GOT3 (cell line): ENCODE data around the gene VAV2.

Experiments used
- DNase-seq: peaks from one replicate; lab custom pipeline; 2025; ENCODE audit warnings: mixed read lengths; lab: John Stamatoyannopoulos, UW

The VAV2 gene

DNA sequence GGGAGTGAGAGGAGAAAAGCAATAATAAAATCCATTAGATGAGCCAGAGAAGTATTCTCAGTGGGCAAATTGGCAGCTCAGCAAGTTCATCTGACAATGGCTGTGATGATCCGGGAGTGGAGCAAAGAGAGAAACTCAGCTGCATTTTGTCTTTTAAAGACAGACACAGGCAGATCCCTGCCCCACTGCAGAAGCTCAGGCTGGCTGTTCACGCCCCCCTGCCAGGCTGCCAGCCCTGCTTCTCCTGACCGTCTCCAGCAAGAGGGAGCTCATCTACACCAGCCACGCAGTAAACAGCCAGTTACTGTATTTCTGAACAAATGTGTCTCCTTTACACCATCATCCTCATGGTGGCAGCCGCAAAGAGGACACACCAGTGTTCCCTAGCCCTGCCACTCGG, 139.7 kb downstream of the VAV2 start:
- no peak for DNase-seq

DNA sequence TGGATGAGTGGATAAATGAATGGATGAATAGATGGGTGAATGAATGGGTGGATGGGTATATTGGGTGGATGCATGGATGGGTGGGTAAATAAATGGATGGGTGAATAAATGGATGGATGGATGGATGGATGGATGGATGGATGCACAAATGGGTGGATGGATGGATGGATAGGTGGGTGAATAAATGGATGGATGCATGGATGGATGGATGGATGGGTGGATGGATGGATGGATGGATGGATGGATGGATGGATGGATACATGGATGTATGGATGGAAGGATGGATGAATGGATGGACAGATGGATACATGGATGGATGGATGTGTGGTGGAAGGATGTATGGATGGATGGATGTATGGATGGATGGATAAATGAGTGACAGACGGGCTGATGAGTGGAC, 140.4 kb downstream of the VAV2 start:
- no peak for DNase-seq

DNA sequence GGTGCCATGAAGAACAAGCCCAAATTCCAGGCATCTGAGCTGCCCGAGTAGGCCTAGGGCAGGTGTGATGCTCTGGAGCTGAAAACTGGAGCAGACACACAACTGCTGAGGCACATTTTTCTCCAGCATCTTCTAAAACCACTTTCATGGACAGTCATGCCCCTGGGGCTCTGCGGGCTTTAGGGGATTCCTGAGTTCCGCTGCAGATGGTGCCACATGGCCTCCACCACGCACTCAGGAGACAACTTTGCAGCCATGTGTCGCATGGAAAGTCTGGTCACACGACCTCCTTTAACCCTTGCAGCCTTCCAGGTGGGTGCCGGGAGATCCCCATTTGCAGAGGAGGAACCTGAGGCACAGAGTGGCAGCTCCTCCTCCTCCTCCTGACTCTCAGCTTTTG, 141.2 kb downstream of the VAV2 start:
- no peak for DNase-seq

DNA sequence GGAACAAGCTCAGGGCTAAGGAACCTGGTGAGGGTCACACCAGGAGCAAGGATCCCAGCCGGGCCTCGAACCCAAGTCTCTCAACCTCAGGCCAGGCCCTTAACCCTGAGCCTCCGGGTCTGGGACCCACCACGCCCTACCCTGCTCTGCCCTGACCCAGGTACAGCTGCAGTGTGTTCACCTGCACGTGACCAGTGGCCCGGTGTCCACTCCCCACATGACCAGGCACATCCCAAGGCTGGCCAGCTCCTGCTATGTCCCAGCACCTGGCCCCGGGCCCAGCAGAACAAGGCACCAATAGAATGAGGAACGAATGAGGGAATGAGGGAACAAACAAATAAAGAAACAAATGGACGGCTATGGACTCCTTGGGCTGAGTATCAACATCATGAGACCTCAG, 142.0 kb downstream of the VAV2 start:
- DNase-seq = no peak

DNA sequence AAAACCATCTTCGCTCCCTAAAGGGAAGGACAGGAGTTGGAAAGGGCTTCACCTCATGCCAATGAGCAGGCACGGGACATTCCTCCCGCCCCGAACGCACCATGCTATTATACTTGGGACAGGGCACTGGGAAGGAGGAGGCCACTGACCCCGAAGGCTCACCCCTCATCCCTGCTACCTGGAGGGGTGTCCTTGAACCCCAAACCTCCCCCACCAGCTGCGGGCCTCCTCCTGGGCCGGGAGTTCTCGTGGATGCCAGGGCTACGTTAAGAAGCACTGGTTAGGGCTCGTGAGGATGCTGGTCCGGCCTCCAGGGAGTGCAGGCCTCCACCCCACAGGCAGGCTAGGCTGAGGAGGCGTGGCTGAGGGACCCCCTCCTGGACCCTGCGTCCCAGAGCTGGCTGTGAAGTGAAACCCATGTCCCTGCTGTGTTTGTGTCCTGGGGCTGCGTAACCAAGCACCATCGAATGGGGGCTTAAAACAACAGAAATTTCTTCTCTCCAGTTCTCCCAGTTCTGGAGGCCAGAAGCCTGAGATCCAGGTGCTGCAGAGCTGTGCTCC, 142.9 kb downstream of the VAV2 start:
- DNase-seq = no peak

DNA sequence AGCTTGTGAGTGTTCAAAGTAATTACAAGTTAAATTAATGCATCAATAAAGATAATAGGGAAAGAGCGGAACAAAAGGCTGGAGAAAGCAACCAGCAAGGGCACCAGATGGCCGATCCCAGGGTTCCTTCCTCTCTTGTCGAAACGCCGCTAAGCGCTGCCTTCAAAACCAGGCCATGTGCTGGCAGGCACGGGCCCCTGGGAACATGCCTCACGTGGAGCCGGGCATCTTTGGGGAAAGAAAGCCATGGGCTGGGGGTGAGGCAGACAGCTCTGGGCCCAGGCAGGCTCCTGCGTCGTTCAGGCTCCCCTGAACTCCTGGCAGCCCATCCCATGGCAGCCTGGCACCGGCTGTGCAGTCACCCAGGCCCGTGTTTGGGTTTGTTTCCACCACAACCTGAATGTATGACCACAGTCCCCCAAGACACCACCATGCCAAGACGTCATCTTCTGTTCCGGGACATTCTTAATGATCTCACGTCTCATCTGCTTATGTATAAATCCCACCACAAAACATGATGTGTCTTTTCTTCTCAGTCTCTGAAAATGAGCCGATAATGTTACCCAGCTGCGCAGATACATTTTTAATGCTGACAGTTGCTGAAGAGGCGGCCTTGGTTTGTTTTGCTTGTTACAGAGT, 143.5 kb downstream of the VAV2 start:
- DNase-seq = no peak

DNA sequence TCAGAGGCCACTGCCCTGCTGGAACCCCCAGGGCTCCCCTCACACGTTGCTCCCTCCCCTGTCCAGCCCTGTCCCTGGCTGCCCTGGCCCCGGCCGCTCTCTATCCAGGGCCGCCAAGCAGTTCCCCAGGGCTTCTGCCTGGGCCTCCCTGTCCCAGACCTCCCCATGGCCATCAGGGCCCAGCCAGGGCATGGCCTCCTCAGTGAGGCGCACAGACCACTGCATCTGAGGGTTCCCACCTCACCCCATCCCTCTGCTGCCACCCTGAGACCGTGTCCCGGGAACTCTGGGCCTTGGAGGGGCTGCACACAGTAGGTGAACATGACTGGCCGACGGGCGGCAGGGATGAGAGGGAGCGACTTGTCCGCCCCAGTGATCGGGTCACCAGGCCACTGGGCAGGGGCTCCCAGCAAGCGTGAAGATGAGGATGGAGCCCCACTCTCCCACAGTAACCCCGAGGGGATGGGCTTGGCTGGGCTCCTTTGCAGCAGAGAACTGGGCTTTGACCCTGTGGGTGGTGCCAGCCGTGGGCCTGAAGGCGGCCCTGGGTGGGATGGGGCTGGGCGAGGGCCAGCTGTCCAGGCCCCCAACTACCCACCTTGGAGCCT, 145.5 kb downstream of the VAV2 start:
- no peak for DNase-seq

DNA sequence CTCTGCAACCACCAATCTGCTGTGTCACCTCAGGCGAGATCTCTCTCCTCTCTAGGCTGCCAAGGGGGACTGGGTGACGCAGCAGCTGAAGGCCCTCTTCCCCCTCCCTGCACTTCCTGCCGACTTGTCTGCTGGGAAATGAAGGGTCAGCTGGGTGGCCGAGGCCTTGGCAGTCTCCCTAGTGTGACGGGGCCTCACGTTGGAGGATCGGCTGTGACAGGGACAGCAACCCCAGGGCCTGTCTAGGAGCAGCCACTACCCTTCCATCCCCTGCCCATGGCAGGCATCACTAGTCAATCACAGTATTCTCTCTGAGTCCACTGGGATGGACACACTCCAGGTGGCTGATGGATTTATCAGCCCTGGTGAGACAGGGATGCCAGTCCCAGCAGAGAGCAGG, 146.7 kb downstream of the VAV2 start:
- no peak for DNase-seq

DNA sequence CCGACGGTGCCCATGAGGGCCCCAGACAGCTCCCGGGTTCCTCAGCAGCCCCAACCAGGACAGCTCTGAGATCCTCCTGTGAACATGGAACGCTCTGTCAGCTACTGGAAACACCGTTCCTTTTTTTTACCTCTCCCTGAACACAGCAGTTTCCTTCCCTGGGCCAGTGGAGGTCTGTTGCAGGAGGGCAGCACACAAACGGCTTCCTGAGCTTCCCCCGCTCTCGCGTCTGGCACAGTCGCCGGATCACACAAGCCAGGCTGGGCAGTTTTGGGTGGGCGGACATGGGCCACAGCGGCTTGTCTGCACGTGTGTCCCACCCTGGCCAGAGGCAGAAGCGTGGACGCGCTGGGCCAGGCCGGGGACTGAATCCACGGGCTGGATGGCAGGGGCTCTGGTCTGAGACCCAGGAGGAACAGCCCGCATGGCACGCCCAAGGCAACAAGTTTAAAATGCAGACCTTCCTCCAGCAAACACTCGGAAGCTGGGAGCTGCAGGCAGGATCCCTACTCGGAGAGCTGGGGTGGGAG, 147.2 kb downstream of the VAV2 start:
- DNase-seq = no peak

DNA sequence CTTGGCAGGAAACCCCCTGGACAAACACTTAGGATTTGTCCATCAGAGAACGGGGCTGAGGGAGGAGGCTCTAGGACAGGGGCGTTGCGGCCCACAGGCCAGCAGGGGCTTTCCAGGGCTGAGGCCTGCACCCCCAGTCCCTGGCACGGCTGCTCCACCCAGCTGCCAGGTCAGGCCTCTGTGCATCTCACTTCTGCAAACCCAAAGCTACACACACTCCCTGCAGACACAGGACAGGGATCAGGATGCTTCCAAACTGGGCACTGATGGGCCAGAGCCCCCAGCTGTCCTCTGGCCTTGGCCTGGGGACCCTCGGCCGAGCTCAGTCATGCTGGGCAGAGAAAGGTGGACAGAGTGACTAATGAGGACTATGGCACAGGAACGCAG, 147.7 kb downstream of the VAV2 start:
- DNase-seq = no peak

DNA sequence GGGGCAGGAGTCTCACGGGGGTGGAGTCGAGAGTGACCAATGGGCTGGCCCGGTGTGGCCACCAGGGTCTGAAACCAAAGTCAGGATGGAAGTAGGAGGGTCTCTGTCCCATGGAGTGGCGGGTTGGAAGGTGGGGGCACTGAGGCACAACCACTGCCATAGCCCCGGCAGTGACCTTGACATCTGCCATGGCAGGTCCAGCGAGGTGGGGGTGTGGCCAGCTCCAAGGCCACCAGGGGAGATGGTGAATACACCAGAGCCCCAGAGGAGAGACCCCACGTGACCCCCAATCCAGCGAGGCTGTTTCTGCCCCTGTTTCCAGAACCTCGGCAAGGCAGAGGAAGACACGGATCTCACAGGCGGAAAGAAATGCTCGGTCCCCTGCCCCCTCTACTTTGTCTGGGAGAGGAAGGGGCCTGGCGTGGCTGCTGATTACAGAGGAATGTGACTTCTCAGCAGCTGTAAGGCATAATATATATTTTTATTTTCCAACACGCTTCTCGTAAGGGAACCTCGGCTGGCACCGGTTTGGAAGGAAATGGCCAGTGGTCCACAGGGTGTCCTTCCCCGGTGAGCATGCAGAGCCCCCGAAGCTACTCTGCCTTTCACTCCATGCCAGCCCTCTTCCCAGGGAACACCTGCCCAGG, 148.2 kb downstream of the VAV2 start:
- no peak for DNase-seq

DNA sequence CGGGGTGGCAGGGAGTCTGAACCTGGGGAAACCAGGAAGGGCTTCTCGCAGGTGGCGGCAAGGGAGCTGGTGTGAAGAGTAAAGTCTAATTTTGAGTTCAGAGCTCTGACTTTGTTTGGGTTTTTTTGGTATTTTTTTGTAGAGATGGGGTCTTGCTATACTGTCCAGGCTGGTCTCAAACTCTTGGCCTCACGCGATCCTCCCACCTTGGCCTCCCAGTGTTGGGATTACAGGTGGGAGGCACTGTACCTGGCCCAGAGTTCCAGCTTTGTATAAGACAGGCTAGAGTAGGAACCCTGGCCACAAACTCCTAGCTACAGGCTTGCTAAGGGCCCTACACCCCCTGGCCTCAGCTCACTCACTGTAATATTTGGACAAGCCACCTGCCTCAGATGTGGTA, 148.9 kb downstream of the VAV2 start:
- no peak for DNase-seq

DNA sequence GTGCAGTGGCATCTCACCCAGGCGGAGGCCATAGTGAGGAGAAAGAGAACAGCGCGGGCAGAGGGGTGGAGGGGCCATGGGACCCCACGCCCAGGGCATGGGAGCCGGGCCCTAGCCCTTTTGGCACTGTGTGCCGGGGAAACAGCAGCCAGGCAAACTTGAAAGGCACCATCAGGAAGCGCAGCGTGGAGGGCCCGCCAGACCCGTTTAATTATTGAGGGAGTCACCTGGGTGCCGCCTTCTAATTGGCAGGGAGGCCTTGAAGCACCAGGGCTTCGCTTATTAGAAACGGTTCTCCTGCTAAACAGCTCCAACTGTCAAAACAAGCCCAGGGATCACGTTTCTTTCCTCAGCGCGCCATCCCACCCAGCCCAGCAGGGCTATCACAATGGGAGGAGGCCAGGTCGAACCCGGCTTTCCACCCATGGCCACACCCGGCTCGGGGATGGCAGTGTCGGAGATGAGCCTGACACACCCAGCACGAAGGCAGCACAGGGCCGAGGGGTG, 149.3 kb downstream of the VAV2 start:
- DNase-seq = no peak

DNA sequence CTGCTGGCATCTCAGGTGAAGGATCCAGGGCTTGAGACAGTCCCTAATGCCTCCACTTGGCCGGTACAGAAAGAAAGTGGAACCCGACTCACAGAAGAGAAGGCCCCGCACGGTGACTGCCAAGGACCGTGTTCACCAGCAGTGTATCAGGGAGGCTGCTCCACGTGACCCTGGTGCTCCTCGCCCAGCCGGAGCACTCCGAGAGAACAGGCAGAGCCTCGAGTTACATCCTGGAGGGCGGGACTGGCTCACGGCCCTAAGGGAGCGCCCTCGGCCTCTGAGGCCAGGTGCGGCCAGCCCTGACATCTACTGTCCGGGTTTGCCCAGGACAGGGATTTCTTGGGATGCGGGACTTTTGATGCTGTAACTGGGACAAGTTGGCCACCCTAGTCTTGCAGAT, 149.9 kb downstream of the VAV2 start:
- DNase-seq = no peak

DNA sequence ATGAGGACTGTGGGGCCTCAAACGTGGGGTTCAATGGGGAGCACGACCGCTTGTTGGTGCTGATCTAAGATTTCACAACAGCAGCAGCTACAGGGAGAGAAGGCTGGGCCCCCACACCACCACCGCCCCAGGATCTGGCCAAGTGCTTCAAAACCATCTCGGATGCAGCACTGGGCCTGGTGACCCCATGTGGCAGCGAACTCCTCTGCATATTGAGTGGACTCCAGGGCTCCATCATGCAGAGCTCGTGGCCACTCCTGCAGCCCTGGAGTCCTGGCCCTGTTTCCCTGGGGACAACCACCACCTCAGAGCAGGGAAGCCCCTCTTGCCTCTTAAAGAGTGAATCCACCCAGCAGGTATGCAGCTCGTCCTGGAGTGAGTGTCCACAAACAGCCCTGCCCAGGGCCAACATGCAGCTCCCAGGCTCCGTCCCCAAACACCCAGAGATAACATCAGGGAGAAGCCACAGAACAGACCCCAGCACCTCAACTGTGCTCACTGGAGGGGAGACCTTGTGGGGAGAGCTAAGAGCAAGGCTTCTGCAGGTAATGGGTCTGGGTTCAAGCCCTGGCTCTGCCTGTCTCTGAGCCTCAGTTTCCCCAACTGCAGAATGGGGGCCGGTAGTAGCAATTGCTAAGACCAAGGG, 150.8 kb downstream of the VAV2 start:
- no peak for DNase-seq

DNA sequence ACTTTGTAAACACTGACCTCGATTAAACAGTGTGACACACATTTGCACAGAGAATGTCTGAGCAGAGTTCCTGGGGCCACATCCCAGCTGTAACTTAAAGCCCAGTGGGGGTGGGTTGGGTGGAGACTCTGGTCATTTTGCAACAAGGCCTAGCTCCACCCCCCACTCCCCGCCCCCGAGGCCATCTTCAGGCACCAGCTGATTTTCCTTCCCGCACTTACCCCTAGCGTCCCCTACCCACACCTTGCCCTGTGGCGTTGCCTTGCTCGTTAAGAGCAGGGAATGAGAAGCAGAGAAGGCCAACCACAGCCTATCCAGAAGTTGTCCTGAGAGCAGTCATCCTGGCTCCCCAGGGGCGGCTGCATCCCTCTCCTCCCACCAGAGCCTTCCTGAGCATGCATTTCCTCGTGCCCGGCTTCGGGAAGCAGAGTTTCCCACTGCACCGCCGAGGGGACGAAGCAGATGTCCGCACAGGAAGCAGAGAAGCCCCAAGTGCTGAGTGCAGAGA, 152.2 kb downstream of the VAV2 start:
- DNase-seq = no peak

DNA sequence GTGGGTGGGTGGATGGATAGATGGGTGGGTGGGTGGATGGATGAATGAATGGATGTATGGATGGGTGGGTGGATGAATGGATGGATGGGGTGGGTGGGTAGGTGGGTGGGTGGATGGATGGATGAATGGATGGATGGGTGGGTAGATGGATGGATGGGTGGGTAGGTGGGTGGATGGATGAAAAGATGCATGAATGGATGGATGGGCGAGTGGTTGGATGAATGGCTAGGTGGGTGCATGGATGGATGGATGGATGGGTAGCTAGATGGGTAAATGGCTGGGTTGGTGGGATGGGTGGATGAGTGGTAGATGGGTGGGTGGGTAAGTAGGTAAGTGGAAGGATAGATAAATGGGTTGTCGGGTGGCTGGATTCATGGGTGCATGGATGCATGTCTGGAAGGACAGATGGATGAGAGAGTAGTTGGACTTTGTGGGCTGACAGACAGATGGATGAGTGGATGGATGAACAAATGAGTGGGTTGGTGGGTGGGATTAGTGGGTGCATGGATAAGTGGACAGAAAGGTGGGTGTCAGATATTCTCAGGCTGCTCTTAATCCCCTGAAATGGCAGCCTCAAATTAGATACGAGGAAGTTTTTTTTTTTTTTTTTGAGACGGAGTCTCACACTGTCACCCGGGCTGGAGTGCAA, 153.1 kb downstream of the VAV2 start:
- no peak for DNase-seq

DNA sequence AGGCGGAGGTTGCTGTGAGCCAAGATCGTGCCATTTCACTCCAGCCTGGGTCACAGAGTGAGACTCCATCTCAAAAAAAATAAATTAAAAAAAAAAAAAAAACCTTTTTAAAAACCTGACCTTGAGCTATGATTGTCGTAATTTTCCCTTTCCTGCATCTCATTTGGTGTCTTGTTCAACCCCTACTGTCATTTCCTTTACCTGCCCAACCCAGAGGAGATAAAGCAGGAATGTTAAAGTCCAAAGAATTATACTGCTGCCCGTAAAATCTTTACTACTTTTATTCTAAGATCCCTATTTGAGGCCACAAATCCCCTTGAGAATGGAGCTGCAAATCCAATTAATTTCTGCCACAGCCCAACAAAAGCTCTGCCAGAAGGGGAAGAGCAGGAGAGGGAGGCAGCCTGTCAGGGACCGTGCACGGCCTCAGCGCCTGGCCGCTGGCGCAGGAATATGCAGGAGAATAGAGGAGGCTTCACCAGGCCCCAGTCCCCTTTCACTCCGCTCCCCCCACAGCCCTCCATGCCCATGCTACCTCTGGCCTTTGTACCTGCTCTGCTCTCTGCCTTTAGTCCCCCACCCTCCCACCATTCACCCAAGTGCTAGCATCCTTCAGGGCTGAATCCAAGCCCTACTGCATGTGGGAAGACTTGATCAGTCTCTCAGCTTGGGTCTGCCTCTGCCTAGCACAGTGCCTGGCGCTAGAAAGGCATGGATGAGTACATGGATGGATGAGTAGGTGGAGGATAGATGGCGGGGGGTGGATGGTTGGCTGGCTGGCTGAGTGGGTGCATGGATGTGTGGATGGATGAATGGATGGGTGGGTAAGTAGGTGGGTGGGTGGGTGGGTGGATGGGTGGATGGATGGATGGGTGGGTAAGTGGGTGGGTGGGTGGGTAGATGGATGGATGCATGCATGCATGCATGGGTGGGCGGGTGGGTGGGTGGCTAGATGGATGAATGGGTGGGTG, 154.2 kb downstream of the VAV2 start:
- DNase-seq = no peak

DNA sequence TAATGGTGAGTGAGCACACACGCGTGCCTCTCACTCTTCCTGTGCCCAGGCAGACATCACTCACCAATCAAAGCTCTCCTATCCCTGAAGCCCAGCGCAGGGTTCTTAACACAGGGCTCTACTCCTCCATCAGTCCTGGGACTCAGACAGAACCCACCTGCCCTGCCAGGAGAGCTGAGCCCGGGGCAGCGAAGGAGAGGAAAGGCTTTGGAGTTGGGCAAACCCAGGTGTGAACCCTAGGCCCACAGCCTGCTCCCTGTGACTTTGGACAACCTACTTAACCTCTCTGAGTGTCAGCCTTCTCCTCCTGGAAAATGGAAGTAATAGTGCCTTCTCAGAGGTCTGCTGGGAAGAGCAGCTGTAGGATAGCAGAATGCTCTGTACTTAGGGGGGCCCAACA, 155.3 kb downstream of the VAV2 start:
- no peak for DNase-seq

DNA sequence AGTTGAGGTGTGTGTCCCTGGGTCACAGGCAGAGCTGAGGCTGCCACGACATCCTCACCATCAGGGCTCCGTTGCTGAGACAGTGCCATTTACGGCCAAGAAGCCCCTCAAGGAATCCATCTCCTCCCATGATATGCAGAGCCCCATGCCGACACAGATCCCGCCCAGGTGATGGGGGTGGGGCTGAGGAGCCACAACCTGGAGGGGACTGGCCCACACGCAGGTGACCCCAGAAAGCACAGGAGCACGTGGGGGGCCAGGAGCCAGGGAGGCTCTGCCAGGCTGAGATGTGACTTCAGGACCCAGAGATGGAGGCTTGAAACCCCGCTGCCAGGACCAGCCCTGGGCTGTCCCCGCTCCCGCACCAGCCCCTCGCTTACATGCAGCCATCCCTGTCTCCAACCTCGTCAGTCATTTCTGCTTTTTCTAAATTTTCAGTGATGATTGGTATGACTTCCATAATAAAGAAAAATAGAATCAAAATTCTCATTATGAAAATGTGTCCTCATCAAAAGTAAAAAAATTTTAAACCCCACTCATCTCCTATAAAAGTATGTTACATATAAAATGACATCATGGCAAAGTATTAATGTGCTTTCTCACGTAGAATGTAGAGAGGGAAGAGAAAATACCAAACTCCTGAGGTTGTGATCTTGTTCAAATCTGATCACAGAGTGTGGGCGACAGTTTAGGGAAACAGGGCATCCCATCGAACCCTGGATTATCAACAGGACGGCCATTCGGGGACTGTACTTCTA, 155.9 kb downstream of the VAV2 start:
- no peak for DNase-seq
